Measurements from ENCODE around the gene AMBRA1. TPM values are rescaled to one million over a fixed set of nuclear protein-coding genes. Genes with fewer than 3 reads are reported as not detected.

The AMBRA1 gene
- total RNA-seq, 1 donor = 23.7 TPM

GRCh38 chr11:46357483-46357936 lies 236.3 kb downstream of the AMBRA1 start:
- no peak for TF ChIP-seq CTCF (IDR thresholded peaks at IDR 0.05; ENCODE audit: insufficient read depth, low read depth, low read length)
- DNase-seq (ENCODE audit: low read depth) = no peak
- no peak overlapping the region for H3K4me3 ChIP-seq (ENCODE audit: low read depth, low read length)

- peak; percentile 82 for DNase-seq (ENCODE audit: low read depth)
- TF ChIP-seq CTCF (IDR thresholded peaks at IDR 0.05; ENCODE audit: insufficient read depth, low read depth, low read length) = no peak
- no peak overlapping the region for H3K4me3 ChIP-seq (ENCODE audit: low read depth, low read length)
Measured at GRCh38 chr11:46356924-46357482, 236.8 kb downstream of the AMBRA1 start.

- no peak for TF ChIP-seq CTCF (IDR thresholded peaks at IDR 0.05; ENCODE audit: insufficient read depth, low read depth, low read length)
- no peak overlapping the region for H3K4me3 ChIP-seq (ENCODE audit: low read depth, low read length)
- DNase-seq (ENCODE audit: low read depth) = no peak
Measured at GRCh38 chr11:46353698-46354097, 240.1 kb downstream of the AMBRA1 start.

GRCh38 chr11:46352063-46352841 lies 241.6 kb downstream of the AMBRA1 start:
- peak; percentile 95 for TF ChIP-seq CTCF (IDR thresholded peaks at IDR 0.05; ENCODE audit: insufficient read depth, low read depth, low read length)

GRCh38 chr11:46351606-46352005 lies 242.2 kb downstream of the AMBRA1 start:
- DNase-seq (ENCODE audit: low read depth) = no peak
- TF ChIP-seq CTCF (IDR thresholded peaks at IDR 0.05; ENCODE audit: insufficient read depth, low read depth, low read length) = no peak
- H3K4me3 ChIP-seq (ENCODE audit: low read depth, low read length) = no peak overlapping the region

More at GRCh38 chr11:46352063-46352841, 241.6 kb downstream of the AMBRA1 start:
- no peak overlapping the region for H3K4me3 ChIP-seq (ENCODE audit: low read depth, low read length)
- DNase-seq (ENCODE audit: low read depth) = no peak

GRCh38 chr11:46351148-46351547 lies 242.7 kb downstream of the AMBRA1 start:
- no peak for DNase-seq (ENCODE audit: low read depth)
- no peak for TF ChIP-seq CTCF (IDR thresholded peaks at IDR 0.05; ENCODE audit: insufficient read depth, low read depth, low read length)
- no peak overlapping the region for H3K4me3 ChIP-seq (ENCODE audit: low read depth, low read length)

All from fibroblast of villous mesenchyme (primary cell).